SK-N-SH (cell line): ENCODE data around the gene MRPS33. TPM values are rescaled to one million over a fixed set of nuclear protein-coding genes. Genes with fewer than 3 reads are reported as not detected.
"Not testable (repeated sequence)": the region's sequence is repeated elsewhere in the genome, so short reads cannot be mapped to it uniquely, and the experiment has no call there.

ENCODE experiments used
- CTCF ChIA-PET: fragments of 300-600, 350-600 bp; formaldehyde crosslinking; extraction: SDS; loops from one replicate; lab custom pipeline; 2021; lab: Yijun Ruan, JAX
- POLR2A ChIA-PET: fragments of 350-600 bp; sonication (Branson Sonifier 250); formaldehyde crosslinking; extraction: SDS; loops from one replicate; lab custom pipeline; 2020; ENCODE audit warnings: antibody characterized with exemption, inconsistent platforms; lab: Yijun Ruan, JAX
- DNase-seq: peaks from one replicate; pipeline ENCODE4 v3.0.0; 2012
- H2AFZ ChIP-seq: fragments of 200-600 bp; sonication (generic); 2 replicates; pipeline ENCODE4 v1.8.1; 2016; ENCODE audit warnings: antibody characterized with exemption, mild to moderate bottlenecking, low read depth
- H3F3A ChIP-seq: fragments of 200-600 bp; sonication (generic); replicated peaks from 2 replicates; pipeline ENCODE3; 2016; ENCODE audit warnings: antibody characterized with exemption, mild to moderate bottlenecking; ENCODE audit not compliant: insufficient read depth
- H3K27ac ChIP-seq, 2 experiments: fragments of 200-500 bp in 1 of 2; fragments of 200-600 bp in 1 of 2; sonication (Bioruptor generic) in 1 of 2; sonication (generic), shearing (Covaris generic) in 1 of 2; 2 replicates each; pipeline versions ENCODE4 v1.5.1 to v1.6.1; 2014 to 2016; ENCODE audit warnings: low read depth in 2 of 2, inconsistent platforms in 1 of 2, low read length in 1 of 2, mild to moderate bottlenecking in 1 of 2, mixed read lengths in 1 of 2
- H3K27me3 ChIP-seq: fragments of 200-600 bp; sonication (generic), shearing (Covaris generic); 2 replicates; pipeline ENCODE4 v1.6.1; 2016; ENCODE audit warnings: mixed run types; ENCODE audit not compliant: insufficient read depth
- H3K36me3 ChIP-seq, 2 experiments: fragments of 200-500 bp in 1 of 2; fragments of 200-600 bp in 1 of 2; sonication (Bioruptor generic) in 1 of 2; sonication (generic) in 1 of 2; replicated peaks in 1 of 2; 2 replicates each; pipeline versions ENCODE3 to v1.5.1; 2014 to 2016; ENCODE audit warnings: low read length in 1 of 2, mild to moderate bottlenecking in 1 of 2; ENCODE audit not compliant: insufficient read depth in 2 of 2, control insufficient read depth in 1 of 2
- H3K4me1 ChIP-seq, 2 experiments: fragments of 200-500 bp in 1 of 2; fragments of 200-600 bp in 1 of 2; sonication (Bioruptor generic) in 1 of 2; sonication (generic), shearing (Covaris generic) in 1 of 2; 2 replicates each; pipeline versions ENCODE4 v1.5.1 to v1.6.1; 2014 to 2016; ENCODE audit warnings: low read depth in 1 of 2, low read length in 1 of 2, mixed run types in 1 of 2; ENCODE audit not compliant: insufficient read depth in 2 of 2, control insufficient read depth in 1 of 2
- H3K4me2 ChIP-seq: fragments of 200-600 bp; sonication (generic), shearing (Covaris generic); 2 replicates; pipeline ENCODE4 v1.6.1; 2017; ENCODE audit warnings: mixed run types
- H3K4me3 ChIP-seq, 2 experiments: fragments of 200-500 bp in 1 of 2; fragments of 200-600 bp in 1 of 2; sonication (Bioruptor generic) in 1 of 2; sonication (generic), shearing (Covaris generic) in 1 of 2; 2 replicates each; pipeline versions ENCODE4 v1.5.1 to v1.8.1; 2014 to 2016; ENCODE audit warnings: low read depth in 2 of 2, inconsistent platforms in 1 of 2, low read length in 1 of 2, mild to moderate bottlenecking in 1 of 2, mixed read lengths in 1 of 2, moderate library complexity in 1 of 2
- H3K79me2 ChIP-seq: fragments of 200-600 bp; sonication (generic); 2 replicates; pipeline ENCODE4 v1.8.1; 2017; ENCODE audit warnings: mild to moderate bottlenecking; ENCODE audit not compliant: insufficient read depth
- H3K9ac ChIP-seq: fragments of 200-600 bp; sonication (generic); 2 replicates; pipeline ENCODE4 v1.6.1; 2017; ENCODE audit warnings: mixed run types
- H3K9me2 ChIP-seq: fragments of 200-600 bp; sonication (generic); 2 replicates; pipeline ENCODE4 v1.6.1; 2017; ENCODE audit warnings: mixed run types
- H3K9me3 ChIP-seq: fragments of 200-600 bp; sonication (generic); 2 replicates; pipeline ENCODE4 v1.6.1; 2017; ENCODE audit warnings: mixed run types, mild to moderate bottlenecking, moderate library complexity
- H4K20me1 ChIP-seq: fragments of 200-600 bp; sonication (generic); 2 replicates; pipeline ENCODE4 v1.6.1; 2017; ENCODE audit warnings: mild to moderate bottlenecking, mixed run types; ENCODE audit not compliant: insufficient read depth
- EZH2phosphoT487 ChIP-seq: fragments of 200-600 bp; sonication (generic); IDR thresholded peaks from 2 replicates; pipeline ENCODE4 v1.6.1; 2017; ENCODE audit warnings: low read depth, mixed run types, mild to moderate bottlenecking, antibody characterized with exemption, moderate library complexity, borderline replicate concordance
- MXI1 ChIP-seq: IDR thresholded peaks from 2 replicates; pipeline ENCODE4 v1.6.1; 2012; ENCODE audit warnings: mild to moderate bottlenecking, low read depth, low read length, improper control_type of control experiment
- NFIC ChIP-seq: IDR thresholded peaks from 2 replicates; pipeline ENCODE4 v1.4.0; 2012; ENCODE audit warnings: borderline replicate concordance
- USF2 ChIP-seq: fragments of 150-350 bp; IDR thresholded peaks from 2 replicates; pipeline ENCODE4 v1.6.1; 2017; ENCODE audit warnings: antibody characterized with exemption, low read length, low read depth, borderline replicate concordance
- WGBS: methylation state at CpG from one replicate; pipeline ENCODE4 v1.1.6; 2017; ENCODE audit warnings: low lambda C conversion rate; 5-methylcytosine and 5-hydroxymethylcytosine counted together
- polyA plus RNA-seq, 3 experiments: library from polyadenylated mRNA; depleted of rRNA; stranded (reverse); fragments of >200 nt; gene quantifications; 2 replicates each; pipeline ENCODE4 v1.2.3, GENCODE V29; 2012

The MRPS33 gene
- polyA plus RNA-seq, 1 of the 3 experiments (the other 2 are of a cell fraction) = 88.8 TPM

GRCh38 chr7:141039376-141039775 is 24.6 kb upstream of the MRPS33 start:
- Histone ChIP-seq H3K9me2 (no peaks in the 10 kb centered on the region), H3K9ac (no peak overlapping the region), H3K4me3 (no peak overlapping the region), H4K20me1 (no peaks in the 10 kb centered on the region), H3K79me2 (no peaks in the 10 kb centered on the region), H3K9me3 (no peaks in the 10 kb centered on the region), H3K27me3 (no peaks in the 10 kb centered on the region), H3K4me2 (no peak overlapping the region; the same call in 1 of the 2 replicates), H2AFZ (no peak overlapping the region), H3K36me3 (no peaks in the 10 kb centered on the region), H3F3A (no peaks in the 10 kb centered on the region), H3K27ac (no peak overlapping the region), H3K4me1 (no peaks in the 10 kb centered on the region)
- ChIA-PET POLR2A (interaction anchor here (0.7 to 1.2 kb wide), 2 partner anchors 25 to 343 kb away, joined by 3 to 4 read pairs; partner anchors contain the start of gene MRPS33), CTCF (no interaction called here)
- peak; percentile 20 for DNase-seq
- TF ChIP-seq NFIC (no peak), USF2 (no peak), EZH2phosphoT487 (no peak), MXI1 (no peak)
- WGBS = 5% methylated on average over 3 of the region's 3 CpGs

- H3K4me2 ChIP-seq, H3K36me3 ChIP-seq, H3K9ac ChIP-seq, H3K27me3 ChIP-seq, CTCF ChIA-PET, H3K9me2 ChIP-seq, DNase-seq, H2AFZ ChIP-seq, H3K27ac ChIP-seq, H3K4me1 ChIP-seq, H3K4me3 ChIP-seq, H4K20me1 ChIP-seq, H3K9me3 ChIP-seq, H3F3A ChIP-seq, POLR2A ChIA-PET, H3K79me2 ChIP-seq: not testable (repeated sequence)
- 62% methylated on average over 3 of the region's 3 CpGs for WGBS
These were observed 23.3 kb upstream of the MRPS33 start for GRCh38 chr7:141038100-141038499.

- DNase-seq, H3K4me3 ChIP-seq, H3K9ac ChIP-seq, H3K9me3 ChIP-seq, H3K4me2 ChIP-seq, H3K27me3 ChIP-seq, H4K20me1 ChIP-seq, H3K36me3 ChIP-seq, H3F3A ChIP-seq, H2AFZ ChIP-seq, H3K27ac ChIP-seq, POLR2A ChIA-PET, H3K9me2 ChIP-seq, H3K4me1 ChIP-seq, H3K79me2 ChIP-seq: not testable (repeated sequence)
- WGBS = 63% methylated on average over 31 of the region's 33 CpGs
- CTCF ChIA-PET = interaction anchor here (0.6 kb wide), 1 partner anchor 259 kb away, joined by 3 read pairs; no protein-coding TSS in a partner anchor
These were observed 18.0 kb upstream of the MRPS33 start for GRCh38 chr7:141032539-141033323.
